H1 (cell line): Measurements from ENCODE around the gene DTX4. TPM values are rescaled to one million over a fixed set of nuclear protein-coding genes. Genes with fewer than 3 reads are reported as not detected.

Source experiments
- CTCF ChIA-PET: fragments of 300-600 bp; sonication (Branson Sonifier 250); formaldehyde crosslinking; loops from one replicate; lab custom pipeline; 2021; ENCODE audit not compliant: partially characterized antibody; lab: Charles Lee
- POLR2A ChIA-PET: fragments of 300-600 bp; sonication (Branson Sonifier 250); formaldehyde crosslinking; loops from one replicate; lab custom pipeline; 2021; ENCODE audit warnings: inconsistent platforms; ENCODE audit not compliant: partially characterized antibody; lab: Charles Lee
- DNase-seq, 2 experiments: peaks; one replicate each; pipeline versions ENCODE4 v3.0.0 to v3.0.0-alpha.2; 2010 to 2022; ENCODE audit warnings: low spot score in 2 of 2, low read depth in 1 of 2, mixed read lengths in 1 of 2
- FAIRE-seq: peaks from 2 replicates; lab custom pipeline; 2011; peaks lifted over from hg19 to GRCh38; lab: Jason Lieb, UNC
- H2AFZ ChIP-seq: 2 replicates; pipeline ENCODE4 v1.8.1; 2012; ENCODE audit warnings: low read length, inconsistent platforms
- H2AK5ac ChIP-seq: 2 replicates; pipeline ENCODE4 v1.6.1; 2013; ENCODE audit warnings: low read depth, low read length
- H2BK120ac ChIP-seq: replicated peaks from 2 replicates; pipeline ENCODE3; 2013; ENCODE audit warnings: low read depth, low read length, inconsistent platforms
- H2BK12ac ChIP-seq: 2 replicates; pipeline ENCODE4 v1.6.1; 2013; ENCODE audit warnings: low read depth, low read length
- H2BK15ac ChIP-seq: 2 replicates; pipeline ENCODE4 v1.6.1; 2013; ENCODE audit warnings: low read length
- H2BK20ac ChIP-seq: 2 replicates; pipeline ENCODE4 v1.6.1; 2013; ENCODE audit warnings: low read length
- H2BK5ac ChIP-seq: 2 replicates; pipeline ENCODE4 v1.6.1; 2013; ENCODE audit warnings: low read depth, low read length
- H3K14ac ChIP-seq: 2 replicates; pipeline ENCODE4 v1.6.1; 2013; ENCODE audit warnings: inconsistent platforms; ENCODE audit not compliant: insufficient read length
- H3K18ac ChIP-seq: 2 replicates; pipeline ENCODE4 v1.6.1; 2013; ENCODE audit warnings: low read length; ENCODE audit errors: extremely low read depth
- H3K23ac ChIP-seq: 2 replicates; pipeline ENCODE4 v1.6.1; 2013; ENCODE audit warnings: inconsistent platforms; ENCODE audit not compliant: insufficient read length
- H3K23me2 ChIP-seq: 2 replicates; pipeline ENCODE4 v1.6.1; 2013; ENCODE audit warnings: low read depth, low read length
- H3K27ac ChIP-seq: 2 replicates; pipeline ENCODE4 v1.6.1; 2011; ENCODE audit warnings: low read depth, low read length, inconsistent platforms
- H3K27me3 ChIP-seq, 4 experiments: replicated peaks in 1 of 4; 1 replicate in 1 of 4; 2 replicates in 3 of 4; pipeline versions ENCODE4 v1.6.1 to v1.8.1; 2011 to 2013; ENCODE audit warnings: low read length in 3 of 4, mild to moderate bottlenecking in 3 of 4, inconsistent platforms in 2 of 4, mixed read lengths in 2 of 4, moderate library complexity in 1 of 4; ENCODE audit not compliant: control insufficient read depth in 3 of 4, insufficient read depth in 3 of 4; ENCODE audit errors: extremely low read depth in 1 of 4
- H3K36me3 ChIP-seq, 4 experiments: 2 replicates each; pipeline versions ENCODE4 v1.6.1 to v1.8.1; 2011 to 2013; ENCODE audit warnings: mild to moderate bottlenecking in 4 of 4, low read length in 3 of 4, moderate library complexity in 2 of 4, control low read depth in 1 of 4, inconsistent platforms in 1 of 4; ENCODE audit not compliant: insufficient read depth in 4 of 4, control insufficient read depth in 2 of 4
- H3K4ac ChIP-seq: replicated peaks from 2 replicates; pipeline ENCODE3; 2013; ENCODE audit warnings: low read length, low read depth, mixed read lengths, inconsistent platforms; ENCODE audit not compliant: insufficient read length
- H3K4me1 ChIP-seq, 4 experiments: replicated peaks in 1 of 4; 1 replicate in 1 of 4; 2 replicates in 3 of 4; pipeline versions ENCODE4 v1.6.1 to v1.8.1; 2011 to 2013; ENCODE audit warnings: low read length in 3 of 4, inconsistent platforms in 2 of 4, mixed read lengths in 1 of 4; ENCODE audit not compliant: insufficient read depth in 4 of 4, control insufficient read depth in 3 of 4
- H3K4me2 ChIP-seq, 2 experiments: 2 replicates each; pipeline versions ENCODE4 v1.6.1 to v1.8.1; 2011 to 2013; ENCODE audit warnings: low read depth in 2 of 2, low read length in 2 of 2, control low read depth in 1 of 2, inconsistent platforms in 1 of 2, mild to moderate bottlenecking in 1 of 2; ENCODE audit not compliant: insufficient read depth in 1 of 2
- H3K4me3 ChIP-seq, 4 experiments: fragments of 200-600, 300-600 bp in 1 of 4; sonication (generic), shearing (Covaris generic), sonication (Bioruptor Twin) in 1 of 4; 2 replicates each; pipeline versions ENCODE4 v1.5.1 to v1.8.1; 2011 to 2016; ENCODE audit warnings: low read length in 4 of 4, low read depth in 3 of 4, control low read depth in 2 of 4, inconsistent platforms in 2 of 4, mild to moderate bottlenecking in 2 of 4, mixed read lengths in 1 of 4, moderate library complexity in 1 of 4; ENCODE audit not compliant: insufficient read depth in 2 of 4; ENCODE audit errors: extremely low read depth in 1 of 4
- H3K56ac ChIP-seq: replicated peaks from 2 replicates; pipeline ENCODE3; 2013; ENCODE audit warnings: low read depth, mild to moderate bottlenecking, mixed read lengths, low read length, inconsistent platforms; ENCODE audit not compliant: insufficient read length
- H3K79me1 ChIP-seq: 2 replicates; pipeline ENCODE4 v1.6.1; 2013; ENCODE audit warnings: low read depth, low read length, control low read depth
- H3K79me2 ChIP-seq, 2 experiments: 2 replicates each; pipeline versions ENCODE4 v1.6.1 to v1.8.1; 2012 to 2013; ENCODE audit warnings: low read length in 2 of 2, mild to moderate bottlenecking in 2 of 2, inconsistent platforms in 1 of 2; ENCODE audit not compliant: insufficient read depth in 2 of 2, control insufficient read depth in 1 of 2
- H3K9ac ChIP-seq, 4 experiments: replicated peaks in 1 of 4; 1 replicate in 1 of 4; 2 replicates in 3 of 4; pipeline versions ENCODE4 v1.6.1 to v1.8.1; 2011 to 2013; ENCODE audit warnings: low read depth in 3 of 4, low read length in 3 of 4, control low read depth in 2 of 4, mild to moderate bottlenecking in 2 of 4, moderate library complexity in 2 of 4, inconsistent platforms in 1 of 4; ENCODE audit errors: extremely low read depth in 1 of 4
- H3K9me3 ChIP-seq, 2 experiments: 2 replicates each; pipeline versions ENCODE4 v1.6.1 to v1.8.1; 2012 to 2013; ENCODE audit warnings: mild to moderate bottlenecking in 2 of 2, moderate library complexity in 2 of 2, control low read depth in 1 of 2, inconsistent platforms in 1 of 2, low read depth in 1 of 2, low read length in 1 of 2, mixed read lengths in 1 of 2; ENCODE audit not compliant: insufficient read depth in 2 of 2
- H4K20me1 ChIP-seq, 2 experiments: replicated peaks in 1 of 2; 2 replicates each; pipeline versions ENCODE3 to v1.8.1; 2011 to 2013; ENCODE audit warnings: inconsistent platforms in 2 of 2, low read length in 2 of 2, mild to moderate bottlenecking in 1 of 2; ENCODE audit not compliant: insufficient read depth in 2 of 2, control insufficient read depth in 1 of 2
- H4K5ac ChIP-seq: 2 replicates; pipeline ENCODE4 v1.6.1; 2013; ENCODE audit warnings: low read length, low read depth, mixed read lengths, inconsistent platforms; ENCODE audit not compliant: insufficient read length
- H4K8ac ChIP-seq: 2 replicates; pipeline ENCODE4 v1.8.0; 2013; ENCODE audit warnings: mild to moderate bottlenecking, moderate library complexity, low read length, inconsistent platforms; ENCODE audit not compliant: insufficient read depth; ENCODE audit errors: extremely low read depth
- H4K91ac ChIP-seq: replicated peaks from 2 replicates; pipeline ENCODE3; 2013; ENCODE audit warnings: low read length, mixed read lengths, inconsistent platforms; ENCODE audit not compliant: insufficient read length
- CREB1 ChIP-seq: IDR thresholded peaks from 2 replicates; pipeline ENCODE4 v1.6.1; 2012; ENCODE audit warnings: inconsistent platforms
- GABPA ChIP-seq: IDR thresholded peaks from 2 replicates; pipeline ENCODE4 v1.6.1; 2011; ENCODE audit warnings: mild to moderate bottlenecking, low read length, moderate library complexity, borderline replicate concordance; ENCODE audit not compliant: insufficient read depth
- GTF2F1 ChIP-seq: IDR thresholded peaks from 2 replicates; pipeline ENCODE4 v1.6.1; 2012; ENCODE audit warnings: low read depth, low read length, improper control_type of control experiment, borderline replicate concordance
- HDAC2 ChIP-seq, 2 experiments: fragments of 300-600 bp in 1 of 2; sonication (generic) in 1 of 2; IDR thresholded peaks; 2 replicates each; pipeline ENCODE4 v1.6.1; 2011 to 2012; ENCODE audit warnings: low read depth in 2 of 2, low read length in 2 of 2, mild to moderate bottlenecking in 2 of 2, moderate library complexity in 2 of 2, borderline replicate concordance in 1 of 2, inconsistent platforms in 1 of 2
- JUN ChIP-seq: IDR thresholded peaks from 2 replicates; pipeline ENCODE4 v1.6.1; 2011; ENCODE audit warnings: low read depth, mild to moderate bottlenecking, improper control_type of control experiment, low read length
- MAFK ChIP-seq: IDR thresholded peaks from 2 replicates; pipeline ENCODE4 v1.6.1; 2012; ENCODE audit warnings: low read depth, mild to moderate bottlenecking, improper control_type of control experiment, low read length
- POLR2A ChIP-seq, 2 experiments: IDR thresholded peaks; 1 replicate in 1 of 2; 2 replicates in 1 of 2; pipeline ENCODE4 v1.6.1; 2011; ENCODE audit warnings: low read depth in 2 of 2, low read length in 2 of 2, mild to moderate bottlenecking in 2 of 2; ENCODE audit errors: control extremely low read depth in 1 of 2
- POU5F1 ChIP-seq: IDR thresholded peaks from 2 replicates; pipeline ENCODE4 v1.6.1; 2011; ENCODE audit warnings: low read depth, mild to moderate bottlenecking, low read length, moderate library complexity
- RAD21 ChIP-seq, 2 experiments: IDR thresholded peaks in 1 of 2; conservative IDR thresholded peaks in 1 of 2; 2 replicates each; pipeline ENCODE4 v1.6.1; 2011; ENCODE audit warnings: low read depth in 2 of 2, low read length in 2 of 2, improper control_type of control experiment in 1 of 2, inconsistent platforms in 1 of 2, mild to moderate bottlenecking in 1 of 2, moderate library complexity in 1 of 2
- RFX5 ChIP-seq: IDR thresholded peaks from 2 replicates; pipeline ENCODE4 v1.6.1; 2011; ENCODE audit warnings: low read depth, low read length, improper control_type of control experiment, borderline replicate concordance
- RXRA ChIP-seq: IDR thresholded peaks from 2 replicates; pipeline ENCODE4 v1.6.1; 2011; ENCODE audit warnings: low read depth, mild to moderate bottlenecking, low read length, moderate library complexity; ENCODE audit not compliant: insufficient read depth
- SIRT6 ChIP-seq: IDR thresholded peaks from one replicate; pipeline ENCODE4 v1.7.1; 2012; ENCODE audit warnings: low read length, inconsistent platforms
- SP2 ChIP-seq: IDR thresholded peaks from 2 replicates; pipeline ENCODE4 v1.6.1; 2012; ENCODE audit warnings: mild to moderate bottlenecking, low read length, inconsistent platforms
- TEAD4 ChIP-seq: IDR thresholded peaks from 2 replicates; pipeline ENCODE4 v1.6.1; 2012; ENCODE audit warnings: low read depth, low read length, inconsistent platforms, mixed read lengths
- WGBS, 2 experiments: shearing (Covaris generic) in 1 of 2; methylation state at CpG; one replicate each; pipeline versions ENCODE4 v1.1.6 to v1.1.7; 2013 to 2015; ENCODE audit warnings: low lambda C conversion rate in 2 of 2, mixed read lengths in 2 of 2, inconsistent platforms in 1 of 2, low coverage in 1 of 2, missing lambda C conversion rate in 1 of 2; ENCODE audit not compliant: insufficient replicate concordance in 2 of 2, insufficient coverage in 1 of 2, insufficient read length in 1 of 2; ENCODE audit errors: extremely low coverage in 1 of 2, missing lambda C conversion rate in 1 of 2; 5-methylcytosine and 5-hydroxymethylcytosine counted together
- polyA plus RNA-seq, 7 experiments: library from polyadenylated mRNA; depleted of rRNA in 3 of 7; stranded (reverse) in 5 of 7; unstranded in 2 of 7; fragments of >200 nt in 5 of 7; fragments of 200-250 nt in 2 of 7; gene quantifications; 1 replicate in 5 of 7; 2 replicates in 1 of 7; 4 replicates in 1 of 7; pipeline versions ENCODE4 v1.2.1 to v1.2.3, GENCODE V29; 2011 to 2013; ENCODE audit warnings: missing spikeins in 2 of 7, mixed read lengths in 2 of 7
- total RNA-seq: library from RNA; stranded (reverse); fragmentation: NEBNext Ultra II Directional; extraction: Animal tissue kit (Norgen Biotek cat#: 25700); gene quantifications from 2 replicates; pipeline ENCODE4 v1.2.1, GENCODE V29; 2021

The DTX4 gene
- total and polyA plus RNA-seq, 2 of the 8 experiments (the other 6 are each of a cell fraction or from before 2014, with no cell fraction given), result 5.1 to 18.8 TPM

GRCh38 chr11:59187587-59187986 lies 15.7 kb downstream of the DTX4 start:
- CTCF ChIA-PET, result interaction anchor here (0.8 to 9.5 kb wide), 10 partner anchors 8 to 243 kb away, joined by 3 to 201 read pairs (median 24); partner anchors contain the start of gene DTX4
- no peak for FAIRE-seq
- no peak for TF ChIP-seq POLR2A (IDR thresholded peaks at IDR 0.05; ENCODE audit: control extremely low read depth in 1 of 2, low read depth in 2 of 2, low read length in 2 of 2)
- TF ChIP-seq HDAC2 (IDR thresholded peaks at IDR 0.05; ENCODE audit: borderline replicate concordance in 1 of 2, low read depth in 2 of 2, low read length in 2 of 2), result no peak
- no peak for TF ChIP-seq RAD21 (IDR thresholded peaks at IDR 0.05 in 1 of 2, conservative IDR thresholded peaks at IDR 0.05 in 1 of 2; ENCODE audit: low read depth in 2 of 2, low read length in 2 of 2)
- no peak for TF ChIP-seq SP2
- no peak for TF ChIP-seq MAFK
- TF ChIP-seq GABPA, result no peak
- no peak for TF ChIP-seq POU5F1
- no peak for TF ChIP-seq RXRA
- TF ChIP-seq CREB1, result no peak
- TF ChIP-seq RFX5, result no peak
- no peak for TF ChIP-seq JUN
- TF ChIP-seq GTF2F1, result no peak
- no peak for TF ChIP-seq TEAD4
- TF ChIP-seq SIRT6, result no peak

More at GRCh38 chr11:59187587-59187986, 15.7 kb downstream of the DTX4 start:
- H4K8ac ChIP-seq, result no peak overlapping the region
- H3K4me1 ChIP-seq, result peaks cover 0 to 4% (median 0%) of the 10 kb centered on the region in 4 experiments; a peak in 2 of 7 replicates
- 93% methylated on average over 6 of the region's 6 CpGs; no CpG with 5 or more reads in 1 of the 2 experiments for WGBS, 2 experiments
- H3K27ac ChIP-seq, result no peak overlapping the region
- H2BK120ac ChIP-seq, result no peak overlapping the region
- 0 out of 4 replicates have a peak, but pooled peaks cover 0 to 8% of the 10 kb centered on the region in 2 experiments for H3K79me2 ChIP-seq
- H3K4ac ChIP-seq, result no peak overlapping the region
- H4K91ac ChIP-seq, result no peak overlapping the region
- no peaks in the 10 kb centered on the region for H3K27me3 ChIP-seq
- H2BK15ac ChIP-seq, result no peak overlapping the region
- no peak overlapping the region for H3K23ac ChIP-seq
- H2BK20ac ChIP-seq, result no peak overlapping the region
- peaks cover 2% of the 10 kb centered on the region; the same call in 1 of the 2 replicates for H3K79me1 ChIP-seq
- H3K23me2 ChIP-seq, result no peaks in the 10 kb centered on the region
- H2BK5ac ChIP-seq, result no peak overlapping the region
- no peak overlapping the region for H3K4me2 ChIP-seq
- H3K4me3 ChIP-seq, result no peak overlapping the region
- H4K5ac ChIP-seq, result no peak overlapping the region
- no peak overlapping the region for H3K9ac ChIP-seq
- no peak overlapping the region for H2AFZ ChIP-seq
- H3K18ac ChIP-seq, result no peak overlapping the region
- no peak overlapping the region for H3K56ac ChIP-seq
- DNase-seq, result no peak
- no peak overlapping the region for H3K14ac ChIP-seq
- H3K36me3 ChIP-seq, result peaks cover 4 to 43% (median 23%) of the 10 kb centered on the region in 4 experiments; a peak in 6 of 8 replicates
- no peak overlapping the region for H2BK12ac ChIP-seq
- H4K20me1 ChIP-seq, result peaks cover 2 to 3% of the 10 kb centered on the region in 2 experiments
- POLR2A ChIA-PET, result interaction anchor here (1.3 to 9.4 kb wide), 2 partner anchors 14 to 16 kb away, joined by 3 to 79 read pairs; partner anchors contain the start of gene DTX4
- H2AK5ac ChIP-seq, result no peak overlapping the region
- H3K9me3 ChIP-seq, result no peaks in the 10 kb centered on the region
